ENCODE data around the gene ATP10B. TPM values are rescaled to one million over a fixed set of nuclear protein-coding genes. Genes with fewer than 3 reads are reported as not detected.

ATP10B gene
- polyA plus RNA-seq, 1 donor (not counting 4 experiments of a cell fraction or from before 2014, with no cell fraction given) = 0.25 TPM

DNA sequence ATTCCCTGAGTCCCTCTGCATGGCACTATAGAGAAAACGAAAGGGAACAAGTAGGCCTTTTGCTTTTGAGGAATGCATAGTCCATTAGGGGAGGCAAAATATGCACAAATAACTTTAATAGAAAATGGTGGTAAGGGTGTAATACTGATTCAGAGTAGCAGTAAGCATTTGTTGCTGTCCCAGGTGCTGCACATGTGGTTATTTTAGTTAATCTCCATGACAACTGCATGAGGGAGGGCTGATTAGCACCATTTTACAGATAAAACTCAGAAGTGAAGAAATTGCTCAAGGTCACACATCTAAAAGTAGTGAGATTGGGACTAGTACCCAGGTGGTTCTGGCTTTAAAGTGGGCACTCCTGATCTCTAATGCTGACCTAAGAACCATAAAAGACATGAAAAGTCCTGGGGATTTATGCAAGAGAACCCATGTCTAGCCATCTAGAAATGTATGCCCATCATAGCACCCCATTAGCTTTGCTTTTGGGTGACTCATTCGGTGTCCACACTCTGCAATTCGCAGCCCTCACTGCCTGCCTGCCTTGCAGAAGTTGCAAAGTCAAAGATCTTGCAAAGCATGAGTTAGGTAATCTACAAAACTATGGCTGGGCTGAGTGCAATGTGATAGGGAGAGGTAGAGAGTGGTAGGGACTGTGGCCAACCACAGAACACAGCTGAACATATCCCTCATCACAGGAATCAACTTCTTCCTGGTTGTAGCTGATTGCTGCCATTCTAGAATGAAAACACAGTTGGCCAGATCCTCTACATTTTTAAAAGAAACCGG, 235.1 kb downstream of the ATP10B start:
- no peak for DNase-seq (ENCODE audit: low read depth, low spot score)
- no peak overlapping the region for H3K4me2 ChIP-seq (ENCODE audit: control insufficient read depth, extremely low read depth, insufficient read depth, low read depth, low read length)
- H3K27me3 ChIP-seq (ENCODE audit: control insufficient read depth, extremely low read depth, insufficient read depth, low read length) = no peaks in the 10 kb centered on the region
- no peaks in the 10 kb centered on the region for H4K20me1 ChIP-seq (ENCODE audit: control insufficient read depth, extremely low read depth, insufficient read depth, low read length)
- no peaks in the 10 kb centered on the region for H3K9me3 ChIP-seq (ENCODE audit: control insufficient read depth, low read depth, low read length)
- no peaks in the 10 kb centered on the region for H3K4me1 ChIP-seq (ENCODE audit: control insufficient read depth, extremely low read depth, insufficient read depth, low read length)
- H3K9me1 ChIP-seq (ENCODE audit: control insufficient read depth, extremely low read depth, insufficient read depth, low read length) = no peaks in the 10 kb centered on the region
- dilution Hi-C loops (cut with MboI; ENCODE audit: extremely low pct_ligation_motif_present, low sequenced_read_pairs) = no loop called here
- no peak overlapping the region for H2AFZ ChIP-seq (ENCODE audit: control insufficient read depth, low read length)
- no peaks in the 10 kb centered on the region for H3K79me2 ChIP-seq (ENCODE audit: control insufficient read depth, insufficient read depth, low read length)
- H3K36me3 ChIP-seq (ENCODE audit: control insufficient read depth in 2 of 2, extremely low read depth in 1 of 2, insufficient read depth in 2 of 2, low read length in 2 of 2) = no peaks in the 10 kb centered on the region
- no peak overlapping the region for H3K9ac ChIP-seq (ENCODE audit: control insufficient read depth, extremely low read depth, insufficient read depth, low read length)
- FAIRE-seq = no peak
- no peak for TF ChIP-seq EZH2 (IDR thresholded peaks at IDR 0.05; ENCODE audit: low read length)
- TF ChIP-seq, protein P1, sequence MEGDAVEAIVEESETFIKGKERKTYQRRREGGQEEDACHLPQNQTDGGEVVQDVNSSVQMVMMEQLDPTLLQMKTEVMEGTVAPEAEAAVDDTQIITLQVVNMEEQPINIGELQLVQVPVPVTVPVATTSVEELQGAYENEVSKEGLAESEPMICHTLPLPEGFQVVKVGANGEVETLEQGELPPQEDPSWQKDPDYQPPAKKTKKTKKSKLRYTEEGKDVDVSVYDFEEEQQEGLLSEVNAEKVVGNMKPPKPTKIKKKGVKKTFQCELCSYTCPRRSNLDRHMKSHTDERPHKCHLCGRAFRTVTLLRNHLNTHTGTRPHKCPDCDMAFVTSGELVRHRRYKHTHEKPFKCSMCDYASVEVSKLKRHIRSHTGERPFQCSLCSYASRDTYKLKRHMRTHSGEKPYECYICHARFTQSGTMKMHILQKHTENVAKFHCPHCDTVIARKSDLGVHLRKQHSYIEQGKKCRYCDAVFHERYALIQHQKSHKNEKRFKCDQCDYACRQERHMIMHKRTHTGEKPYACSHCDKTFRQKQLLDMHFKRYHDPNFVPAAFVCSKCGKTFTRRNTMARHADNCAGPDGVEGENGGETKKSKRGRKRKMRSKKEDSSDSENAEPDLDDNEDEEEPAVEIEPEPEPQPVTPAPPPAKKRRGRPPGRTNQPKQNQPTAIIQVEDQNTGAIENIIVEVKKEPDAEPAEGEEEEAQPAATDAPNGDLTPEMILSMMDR (optimal IDR thresholded peaks at IDR 0.05 in 1 of 3, IDR thresholded peaks at IDR 0.05 in 1 of 3, conservative IDR thresholded peaks at IDR 0.05 in 1 of 3; ENCODE audit: extremely low read depth in 1 of 3, insufficient read depth in 2 of 3, low read length in 3 of 3) = no peak
- no peak overlapping the region for H3K27ac ChIP-seq (ENCODE audit: control insufficient read depth, insufficient read depth, low read length)
- H3K4me3 ChIP-seq (ENCODE audit: control insufficient read depth in 2 of 3, extremely low read depth in 1 of 3, insufficient read depth in 2 of 3, low read depth in 1 of 3, low read length in 3 of 3) = no peak overlapping the region

DNA sequence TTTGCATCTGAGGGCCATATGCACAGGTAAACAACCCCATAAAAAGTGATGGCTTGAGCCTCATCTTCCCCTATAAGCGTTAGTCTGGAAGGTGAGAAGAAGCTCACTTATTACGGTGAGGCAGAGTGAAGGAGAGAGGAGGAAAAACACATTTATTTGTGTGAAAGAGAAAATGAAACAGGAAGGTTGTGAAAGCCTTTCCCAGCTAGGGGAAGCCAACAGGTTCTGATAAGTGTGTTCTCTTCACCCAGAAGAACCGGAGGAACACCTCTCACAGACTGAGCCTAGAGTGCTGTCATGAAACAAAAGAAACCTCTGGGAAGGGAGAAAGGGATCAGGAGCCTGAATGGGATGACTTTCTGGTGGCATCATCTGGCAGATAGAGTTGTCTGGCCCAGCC, 237.9 kb downstream of the ATP10B start:
- Histone ChIP-seq H2AFZ (ENCODE audit: control insufficient read depth, low read length) (no peak overlapping the region), H3K9me1 (ENCODE audit: control insufficient read depth, extremely low read depth, insufficient read depth, low read length) (no peaks in the 10 kb centered on the region), H3K27me3 (ENCODE audit: control insufficient read depth, extremely low read depth, insufficient read depth, low read length) (no peaks in the 10 kb centered on the region), H3K27ac (ENCODE audit: control insufficient read depth, insufficient read depth, low read length) (no peak overlapping the region), H3K4me2 (ENCODE audit: control insufficient read depth, extremely low read depth, insufficient read depth, low read depth, low read length) (no peak overlapping the region), H3K4me1 (ENCODE audit: control insufficient read depth, extremely low read depth, insufficient read depth, low read length) (no peaks in the 10 kb centered on the region), H3K9me3 (ENCODE audit: control insufficient read depth, low read depth, low read length) (no peaks in the 10 kb centered on the region), H3K9ac (ENCODE audit: control insufficient read depth, extremely low read depth, insufficient read depth, low read length) (no peak overlapping the region), H3K36me3 (ENCODE audit: control insufficient read depth in 2 of 2, extremely low read depth in 1 of 2, insufficient read depth in 2 of 2, low read length in 2 of 2) (no peaks in the 10 kb centered on the region), H3K79me2 (ENCODE audit: control insufficient read depth, insufficient read depth, low read length) (no peaks in the 10 kb centered on the region), H3K4me3 (ENCODE audit: control insufficient read depth in 2 of 3, extremely low read depth in 1 of 3, insufficient read depth in 2 of 3, low read depth in 1 of 3, low read length in 3 of 3) (no peak overlapping the region), H4K20me1 (ENCODE audit: control insufficient read depth, extremely low read depth, insufficient read depth, low read length) (no peaks in the 10 kb centered on the region)
- DNase-seq (ENCODE audit: low read depth, low spot score) = no peak
- dilution Hi-C loops (cut with MboI; ENCODE audit: extremely low pct_ligation_motif_present, low sequenced_read_pairs) = no loop called here
- FAIRE-seq = no peak
- TF ChIP-seq, protein P1 (optimal IDR thresholded peaks at IDR 0.05 in 1 of 3, IDR thresholded peaks at IDR 0.05 in 1 of 3, conservative IDR thresholded peaks at IDR 0.05 in 1 of 3; ENCODE audit: extremely low read depth in 1 of 3, insufficient read depth in 2 of 3, low read length in 3 of 3) = no peak
- no peak for TF ChIP-seq EZH2 (IDR thresholded peaks at IDR 0.05; ENCODE audit: low read length)

All from keratinocyte (primary cell).